ENCODE data around the gene WHAMM.

DNA sequence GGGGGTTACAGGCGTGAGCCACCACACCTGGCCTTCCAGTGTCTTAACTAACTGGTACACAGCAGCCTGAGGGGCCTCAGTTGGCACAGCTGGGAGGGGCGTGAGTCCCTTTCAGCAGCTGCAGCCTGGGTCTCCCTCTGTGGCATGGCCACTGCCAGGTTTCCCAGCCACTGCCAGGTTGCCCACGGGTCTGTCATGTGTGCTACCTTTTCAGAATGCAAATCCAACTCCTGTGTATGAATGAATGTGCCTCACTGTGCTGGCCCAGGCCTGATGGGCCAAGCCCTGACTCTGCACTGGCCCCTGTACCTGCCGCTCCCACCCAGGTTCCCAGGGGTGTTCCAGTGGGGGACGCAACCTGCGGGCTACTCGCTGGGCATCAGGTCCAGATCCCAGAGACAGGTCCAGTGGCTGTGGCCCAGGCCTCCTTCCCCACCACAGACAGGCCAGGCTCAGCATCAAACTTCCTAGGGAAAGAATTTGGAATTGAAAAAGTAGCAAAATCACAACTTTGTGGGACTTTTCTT, 26.0 kb downstream of the WHAMM start:
- TF ChIP-seq POLR2A (IDR thresholded peaks at IDR 0.05): no peak
- TF ChIP-seq CTCF (IDR thresholded peaks at IDR 0.05): no peak
